GM18520 (cell line): ENCODE results near the gene RPL10.
"Not testable (repeated sequence)": the region's sequence is repeated elsewhere in the genome, so short reads cannot be mapped to it uniquely, and the experiment has no call there.

Source experiments
- ATAC-seq: cut with Tn5 transposase; IDR thresholded peaks from one replicate; pipeline ENCODE4 v1.9.1; 2021; ENCODE audit not compliant: unreplicated experiment

RPL10 gene

DNA sequence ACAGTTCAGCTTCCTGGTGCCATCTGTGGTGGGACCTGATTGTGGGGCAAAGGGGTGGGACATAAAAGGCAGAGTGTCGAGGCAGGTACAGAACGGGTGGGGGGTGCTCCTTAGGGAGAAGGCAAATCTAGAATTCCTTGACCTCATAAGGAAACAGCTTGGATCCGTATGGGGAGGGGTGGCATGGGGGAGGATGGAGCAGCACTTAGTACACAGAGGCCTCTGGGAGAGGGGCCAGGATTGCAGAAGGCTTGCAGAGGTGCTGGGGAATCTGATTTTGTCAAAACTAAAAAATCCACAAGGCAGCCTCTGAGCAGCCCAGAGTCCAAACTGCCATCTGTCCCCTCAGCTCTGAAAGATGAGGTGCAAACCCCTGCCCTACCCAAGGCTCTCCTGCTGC lies 21.4 kb upstream of the RPL10 start:
- ATAC-seq: no peak

DNA sequence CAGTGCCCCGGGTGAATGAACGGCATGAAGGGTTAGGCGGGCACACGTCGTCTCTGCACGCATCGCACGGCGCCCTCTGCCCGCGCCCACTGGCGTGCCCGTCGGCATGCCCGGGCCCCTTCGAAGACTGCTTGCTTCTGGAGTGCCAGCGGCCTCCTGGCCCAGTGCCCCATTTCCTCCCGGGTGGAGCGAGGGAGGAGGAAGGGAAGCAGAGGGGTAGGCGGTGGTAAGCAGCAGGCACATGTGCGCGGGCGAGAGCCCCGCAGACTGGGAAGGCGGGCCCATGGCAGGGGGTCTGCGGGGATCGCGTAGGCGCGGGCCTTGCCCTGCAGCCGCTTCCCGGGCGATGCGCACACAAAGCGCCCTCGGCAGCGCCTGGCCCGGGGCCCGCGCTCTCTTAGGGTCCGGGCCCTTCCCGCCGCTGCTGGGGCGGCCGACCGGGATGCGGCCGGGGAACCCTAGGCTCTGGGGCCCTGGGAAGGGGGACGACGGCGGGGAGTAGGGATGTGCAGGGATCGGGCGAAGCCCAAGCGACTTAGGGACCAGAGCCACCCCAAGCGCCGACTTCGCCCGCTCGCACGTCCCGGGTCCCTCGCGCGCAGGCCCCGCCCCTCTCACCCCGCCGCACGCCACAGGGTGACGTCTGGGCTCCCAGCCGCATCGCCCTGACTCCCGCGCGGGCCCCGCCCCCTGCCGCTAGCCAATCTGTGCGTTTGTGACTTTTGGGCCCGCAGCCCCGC lies 19.9 kb upstream of the RPL10 start:
- ATAC-seq: no peak

DNA sequence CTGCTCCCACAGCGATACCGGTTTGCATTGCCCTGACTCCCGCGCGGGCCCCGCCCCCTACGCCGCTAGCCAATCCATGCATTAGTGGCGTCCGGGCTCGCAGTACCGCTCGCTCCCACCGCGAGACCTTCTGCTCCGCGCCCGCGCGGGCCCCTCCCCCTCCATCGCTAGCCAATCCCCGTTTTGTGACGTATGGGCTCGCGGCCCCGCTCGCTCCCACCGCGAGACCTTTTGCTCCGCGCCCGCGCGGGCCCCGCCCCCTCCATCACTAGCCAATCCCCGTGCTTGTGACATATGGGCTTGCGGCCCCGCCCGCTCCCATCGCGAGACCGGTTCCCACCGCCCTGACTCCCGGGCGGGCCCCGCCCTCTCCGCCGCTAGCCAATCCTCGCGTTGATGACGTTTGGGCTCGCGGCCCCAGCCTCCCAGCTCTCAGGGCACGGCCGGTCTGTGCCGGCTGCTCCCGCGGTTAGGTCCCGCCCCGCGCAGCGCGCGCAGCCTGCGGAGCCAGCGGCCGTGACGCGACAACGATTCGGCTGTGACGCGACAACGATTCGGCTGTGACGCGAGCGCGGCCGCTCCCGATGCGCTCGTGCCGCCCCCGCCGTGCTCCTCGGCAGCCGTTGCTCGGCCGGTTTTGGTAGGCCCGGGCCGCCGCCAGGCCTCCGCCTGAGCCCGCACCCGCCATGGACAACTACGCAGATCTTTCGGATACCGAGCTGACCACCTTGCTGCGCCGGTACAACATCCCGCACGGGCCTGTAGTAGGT lies 19.2 kb upstream of the RPL10 start, which contains the start of gene EMD:
Gene EMD (plus strand): TSS at position 497 of the 770 bp plus-strand sequence. CDS start 190 bp downstream, at position 687.
- peak; percentile 67 for ATAC-seq

DNA sequence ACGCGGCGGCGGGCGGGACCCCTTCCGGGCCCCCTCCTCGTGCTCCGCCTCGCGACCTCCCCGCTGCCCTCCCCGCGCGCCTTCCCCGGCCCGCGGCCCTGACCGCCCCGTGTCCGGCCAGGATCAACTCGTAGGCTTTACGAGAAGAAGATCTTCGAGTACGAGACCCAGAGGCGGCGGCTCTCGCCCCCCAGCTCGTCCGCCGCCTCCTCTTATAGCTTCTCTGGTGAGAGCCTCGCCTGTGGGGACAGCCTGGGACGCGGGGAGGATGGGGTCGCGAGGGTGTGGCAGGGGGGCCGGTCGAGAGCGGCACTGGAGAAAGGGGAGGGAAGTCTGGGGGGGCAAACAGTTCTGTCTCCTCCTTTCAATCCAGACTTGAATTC lies 18.6 kb upstream of the RPL10 start:
- no peak for ATAC-seq

DNA sequence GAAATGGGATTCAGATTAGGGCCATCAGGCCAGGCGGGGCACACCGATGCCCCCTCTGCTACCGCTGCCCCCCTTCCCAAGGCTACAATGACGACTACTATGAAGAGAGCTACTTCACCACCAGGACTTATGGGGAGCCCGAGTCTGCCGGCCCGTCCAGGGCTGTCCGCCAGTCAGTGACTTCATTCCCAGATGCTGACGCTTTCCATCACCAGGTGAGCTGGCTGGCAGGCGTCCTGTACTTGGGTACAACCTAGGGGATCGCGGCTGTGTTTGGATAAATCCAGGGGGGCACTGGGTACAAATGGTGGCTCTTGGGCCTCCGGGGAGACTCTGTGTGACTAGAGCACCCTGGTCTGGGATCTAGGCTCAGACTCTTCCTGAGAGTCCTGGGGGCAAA lies 18.0 kb upstream of the RPL10 start:
- no peak for ATAC-seq

DNA sequence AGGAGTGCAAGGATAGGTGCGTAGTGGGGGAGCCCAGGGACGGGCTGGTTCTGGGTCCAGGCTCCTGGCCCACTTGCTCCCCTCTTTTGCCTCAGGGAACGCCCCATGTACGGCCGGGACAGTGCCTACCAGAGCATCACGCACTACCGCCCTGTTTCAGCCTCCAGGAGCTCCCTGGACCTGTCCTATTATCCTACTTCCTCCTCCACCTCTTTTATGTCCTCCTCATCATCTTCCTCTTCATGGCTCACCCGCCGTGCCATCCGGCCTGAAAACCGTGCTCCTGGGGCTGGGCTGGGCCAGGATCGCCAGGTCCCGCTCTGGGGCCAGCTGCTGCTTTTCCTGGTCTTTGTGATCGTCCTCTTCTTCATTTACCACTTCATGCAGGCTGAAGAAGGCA lies 17.4 kb upstream of the RPL10 start:
- ATAC-seq: no peak

DNA sequence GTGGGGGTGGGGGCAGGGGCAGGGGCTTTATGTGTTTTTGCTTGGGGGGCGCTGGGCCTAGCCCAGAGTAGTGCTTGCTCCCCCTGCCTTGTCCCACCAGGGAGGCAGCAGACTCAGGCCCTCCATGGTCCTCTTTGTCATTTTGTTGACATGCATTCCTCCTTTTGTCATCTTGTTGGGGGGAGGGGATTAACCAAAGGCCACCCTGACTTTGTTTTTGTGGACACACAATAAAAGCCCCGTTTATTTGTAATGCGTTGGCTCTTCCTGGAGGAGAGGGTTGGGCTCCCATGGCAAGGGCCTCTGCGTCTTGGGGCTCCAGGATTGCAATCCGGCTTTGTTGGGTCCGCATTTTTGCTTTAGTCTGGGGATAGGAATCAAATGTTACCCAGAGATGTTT lies 16.9 kb upstream of the RPL10 start:
- ATAC-seq: no peak

DNA sequence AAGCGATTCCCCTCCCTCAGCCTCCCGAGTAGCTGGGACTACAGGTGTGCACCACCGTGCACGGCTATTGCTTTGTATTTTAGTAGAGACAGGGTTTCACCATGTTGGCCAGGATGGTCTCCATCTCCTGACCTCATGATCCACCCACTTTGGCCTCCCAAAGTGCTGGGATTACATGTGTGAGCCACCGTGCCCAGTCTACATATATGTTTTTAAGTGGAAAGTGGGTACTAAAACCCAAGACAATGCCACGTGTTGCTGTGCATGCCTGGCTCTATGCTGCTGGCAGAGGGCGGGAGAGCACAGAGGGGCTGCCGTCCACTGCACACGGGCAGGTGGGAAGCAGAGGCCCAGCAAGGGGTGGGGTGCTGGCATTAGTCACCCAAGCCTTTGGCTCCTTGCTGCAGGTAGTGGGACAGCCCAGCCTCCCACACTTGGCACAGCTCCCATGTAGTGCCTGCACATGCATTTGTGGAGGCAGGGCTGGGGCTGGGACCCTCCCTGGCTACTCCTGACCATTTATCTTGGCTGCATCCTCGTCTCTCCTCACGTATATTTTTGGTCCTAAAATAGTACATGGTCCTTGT lies 15.6 kb upstream of the RPL10 start:
- no peak for ATAC-seq

DNA sequence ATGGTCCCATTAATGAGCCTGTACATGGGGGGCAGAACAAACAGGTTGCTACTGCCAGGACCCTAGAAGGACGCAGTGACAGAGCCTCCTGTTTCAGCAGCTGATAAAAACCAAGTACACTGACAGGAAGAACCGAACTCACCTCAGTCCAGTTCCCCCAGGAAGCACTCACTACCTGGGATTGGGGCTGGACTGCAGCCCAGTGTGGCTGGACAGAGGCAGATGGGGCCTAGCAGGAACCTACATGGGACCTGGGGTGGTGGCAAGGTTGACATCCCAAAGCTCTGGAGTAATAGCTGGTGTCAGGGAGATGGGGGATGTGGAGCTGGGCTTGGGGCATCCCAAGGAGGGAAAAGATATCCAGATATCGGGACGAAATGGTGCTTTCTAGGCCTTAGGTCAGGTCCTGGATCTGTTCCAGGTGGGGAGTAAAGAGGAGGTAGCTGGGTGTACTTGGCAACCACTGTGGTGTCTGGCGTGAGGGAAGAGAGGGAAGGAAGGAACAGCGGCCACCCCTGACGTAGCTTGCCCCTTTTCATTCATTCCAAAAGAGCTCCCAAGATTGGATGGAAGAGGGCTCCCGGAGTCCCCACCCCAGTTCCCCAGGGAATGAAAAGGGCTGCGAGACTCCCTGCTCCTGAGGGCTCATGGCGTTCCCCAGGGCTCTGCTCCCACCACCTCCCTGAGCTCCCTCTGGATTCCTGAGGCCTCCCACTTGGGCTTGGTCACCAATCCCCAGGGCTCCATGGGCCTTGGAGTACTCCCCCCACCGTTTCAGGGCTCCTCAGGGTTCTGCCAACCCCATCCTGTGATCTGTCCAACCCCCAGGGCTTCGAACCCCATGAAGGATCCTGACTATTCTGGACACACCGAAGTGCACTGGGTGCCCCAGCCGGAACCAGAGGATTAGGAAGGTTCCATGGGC lies 14.6 kb upstream of the RPL10 start:
- ATAC-seq: no peak

DNA sequence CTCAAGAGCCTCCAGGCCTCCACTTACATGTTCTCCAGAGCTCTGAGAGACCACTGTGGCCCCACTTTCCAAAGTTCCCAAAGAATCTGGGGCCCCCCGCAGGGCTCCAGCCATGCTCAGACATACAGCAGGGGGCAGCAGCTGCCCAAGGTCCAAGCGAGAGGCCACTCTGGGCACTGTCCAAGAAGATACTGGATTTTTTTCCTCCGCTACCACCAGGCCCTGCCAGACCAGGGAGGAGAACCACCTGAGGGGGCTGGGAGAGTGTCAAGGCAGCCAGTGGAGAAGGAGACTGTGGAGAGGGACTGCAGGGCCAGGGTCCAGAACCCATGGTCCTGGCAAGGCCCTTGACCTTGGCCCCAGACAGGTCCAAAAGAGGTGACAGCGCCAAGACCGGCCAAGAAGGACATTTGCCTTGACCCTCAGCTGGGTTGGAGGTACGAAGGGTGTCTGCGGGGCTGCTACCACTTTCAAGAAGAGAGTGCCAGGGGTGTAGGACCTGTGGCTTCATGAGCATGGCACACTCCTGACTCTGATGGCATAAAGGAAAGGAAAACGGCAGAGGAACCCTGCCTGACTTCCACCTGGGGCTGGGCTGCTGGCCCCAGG lies 13.8 kb upstream of the RPL10 start:
- ATAC-seq: no peak

DNA sequence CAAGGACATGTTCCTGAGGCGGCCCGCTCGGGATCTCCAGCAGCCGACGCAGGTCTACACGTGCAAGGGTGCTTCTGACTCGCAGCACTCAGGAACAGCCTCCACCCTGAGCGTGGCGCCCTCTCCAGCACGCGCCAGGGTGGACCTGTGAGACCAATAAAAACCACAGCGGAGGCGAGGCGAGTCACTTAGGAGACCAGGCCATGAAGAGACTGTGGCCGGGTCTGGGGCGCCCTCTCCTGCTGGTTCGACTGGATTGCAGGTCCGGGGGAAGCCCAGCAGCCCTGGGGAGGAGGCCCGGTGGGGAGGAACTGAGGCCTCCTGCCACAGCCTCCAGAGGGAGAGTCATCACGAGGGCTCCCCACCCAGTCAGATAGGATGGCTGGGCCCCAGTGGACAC lies 10.1 kb upstream of the RPL10 start:
- ATAC-seq: not testable (repeated sequence)

DNA sequence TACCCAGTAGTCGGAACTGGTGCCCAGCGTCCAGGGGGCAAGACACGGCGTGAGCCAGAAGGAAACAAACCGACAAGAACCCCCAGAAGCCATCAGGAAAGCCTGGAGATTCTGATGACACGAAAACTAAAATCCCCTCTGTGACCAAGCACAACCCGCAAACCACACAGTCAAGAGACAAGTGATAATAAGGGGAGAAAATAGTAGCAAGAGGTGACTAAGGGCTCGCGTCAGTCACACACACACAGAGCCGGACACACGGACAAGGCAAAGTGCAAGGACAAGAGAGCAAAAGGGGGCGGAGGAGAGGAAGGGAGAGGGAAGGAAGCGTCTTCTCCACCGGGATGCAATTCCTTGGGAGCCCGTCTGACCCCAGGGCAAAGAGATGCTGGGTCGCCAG lies 9.5 kb upstream of the RPL10 start:
- not testable (repeated sequence) for ATAC-seq

DNA sequence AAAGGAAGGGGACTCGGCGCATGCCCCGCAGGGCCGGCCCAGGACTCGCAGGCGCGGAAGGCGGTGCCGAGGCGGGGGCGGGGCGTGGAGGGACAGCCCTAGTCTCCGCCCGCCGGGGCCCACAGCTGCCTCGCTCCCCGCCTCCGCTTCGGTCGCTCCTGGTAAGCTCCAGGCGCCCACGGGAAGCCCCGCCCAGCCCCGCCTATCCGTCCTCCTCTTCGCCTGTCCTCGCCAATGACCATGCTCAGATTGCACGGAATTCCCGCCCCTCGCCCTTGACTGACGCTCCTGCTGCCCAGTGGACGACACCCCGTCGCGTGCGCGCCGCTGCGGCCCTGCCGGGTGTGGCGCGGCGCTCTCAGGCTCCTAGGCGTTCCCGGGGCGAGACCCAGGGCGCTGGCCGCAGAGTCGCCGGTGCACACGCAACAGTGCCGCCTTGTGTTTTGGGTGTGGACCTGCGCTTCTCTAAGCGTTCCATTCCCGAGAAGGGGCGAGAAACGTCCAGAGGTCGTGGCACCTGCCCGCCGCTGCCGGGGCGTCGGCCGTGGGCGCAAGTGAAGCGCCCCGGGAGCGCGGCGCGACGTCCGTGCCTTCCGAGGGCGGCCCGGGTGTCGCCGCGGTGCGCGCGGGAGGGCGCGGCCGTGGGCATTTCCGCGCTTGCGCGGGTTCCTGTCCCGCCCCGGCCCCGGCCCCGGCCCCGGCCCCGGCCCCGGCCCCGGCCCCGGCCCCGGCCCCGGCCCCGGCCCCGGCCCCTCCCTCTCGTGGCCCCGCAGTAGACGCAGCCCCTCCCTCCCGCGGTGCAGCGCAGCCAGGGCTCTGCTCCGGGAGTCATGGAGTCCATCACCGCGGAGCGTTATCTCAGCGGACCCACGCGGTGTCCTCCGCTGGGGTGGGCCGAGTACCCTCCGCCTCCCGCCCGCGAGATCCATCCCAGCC lies 8.1 kb upstream of the RPL10 start:
- peak; percentile 61 for ATAC-seq

DNA sequence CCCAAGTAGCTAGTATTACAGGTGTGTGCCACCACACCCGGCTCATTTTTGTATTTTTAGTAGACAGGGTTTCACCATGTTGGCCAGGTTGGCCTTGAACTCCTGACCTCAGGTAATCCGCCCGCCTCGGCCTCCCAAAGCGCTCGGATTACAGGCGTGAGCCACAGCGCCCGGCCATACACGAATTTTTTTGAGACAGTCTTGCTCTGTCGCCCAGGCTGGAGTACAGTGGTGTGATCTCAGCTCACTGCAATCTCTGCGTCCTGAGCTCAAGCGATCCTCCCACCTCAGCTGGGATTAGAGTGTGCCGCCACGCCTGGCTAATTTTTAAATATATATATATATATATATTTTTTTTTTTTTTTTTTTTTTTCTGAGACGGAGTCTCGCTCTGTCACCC lies 1.8 kb upstream of the RPL10 start:
- not testable (repeated sequence) for ATAC-seq

DNA sequence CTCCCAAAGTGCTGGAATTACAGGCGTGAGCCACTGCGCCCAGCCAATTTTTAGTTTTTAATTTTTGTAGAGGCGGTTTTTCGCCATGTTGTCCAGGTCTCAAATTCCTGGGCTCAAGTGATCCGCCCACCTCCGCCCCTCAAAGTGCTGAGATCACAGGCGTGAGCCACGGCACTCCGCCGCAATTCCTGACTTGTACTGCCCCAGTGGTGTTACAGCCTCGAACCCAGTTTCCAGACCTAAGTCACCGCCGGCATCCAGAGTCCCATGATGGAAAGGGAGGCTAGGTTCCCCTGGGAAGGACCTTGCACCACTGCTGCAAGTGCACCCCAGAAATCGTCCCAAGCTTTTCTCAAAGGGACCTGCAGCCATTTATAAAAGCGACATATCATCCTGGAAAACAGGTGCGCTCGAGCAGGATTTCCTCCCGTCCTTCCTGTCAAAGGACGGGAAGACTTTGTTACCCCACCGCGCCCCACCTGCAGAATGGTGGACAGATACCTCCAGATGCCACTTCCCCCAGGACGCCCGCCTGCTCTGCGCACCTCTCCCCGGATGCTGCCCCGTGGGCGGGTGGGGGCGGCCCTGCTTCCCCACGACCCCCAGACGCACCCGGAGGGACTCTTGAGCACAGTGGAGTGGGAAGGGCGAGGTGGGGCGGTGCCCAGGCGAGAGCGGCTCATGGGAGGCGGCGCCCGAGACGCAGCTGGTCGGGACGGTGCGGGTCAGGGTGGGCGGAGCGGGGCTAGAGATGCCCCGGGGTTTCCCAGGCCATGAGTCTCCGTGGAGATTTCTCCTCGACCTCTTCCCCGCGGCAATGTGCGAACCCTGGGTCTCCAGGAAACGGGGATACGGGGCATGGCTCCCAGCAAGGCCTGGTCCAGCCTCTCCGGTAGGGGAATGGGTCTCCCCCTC lies 947 bp upstream of the RPL10 start:
- peak; percentile 29 for ATAC-seq

DNA sequence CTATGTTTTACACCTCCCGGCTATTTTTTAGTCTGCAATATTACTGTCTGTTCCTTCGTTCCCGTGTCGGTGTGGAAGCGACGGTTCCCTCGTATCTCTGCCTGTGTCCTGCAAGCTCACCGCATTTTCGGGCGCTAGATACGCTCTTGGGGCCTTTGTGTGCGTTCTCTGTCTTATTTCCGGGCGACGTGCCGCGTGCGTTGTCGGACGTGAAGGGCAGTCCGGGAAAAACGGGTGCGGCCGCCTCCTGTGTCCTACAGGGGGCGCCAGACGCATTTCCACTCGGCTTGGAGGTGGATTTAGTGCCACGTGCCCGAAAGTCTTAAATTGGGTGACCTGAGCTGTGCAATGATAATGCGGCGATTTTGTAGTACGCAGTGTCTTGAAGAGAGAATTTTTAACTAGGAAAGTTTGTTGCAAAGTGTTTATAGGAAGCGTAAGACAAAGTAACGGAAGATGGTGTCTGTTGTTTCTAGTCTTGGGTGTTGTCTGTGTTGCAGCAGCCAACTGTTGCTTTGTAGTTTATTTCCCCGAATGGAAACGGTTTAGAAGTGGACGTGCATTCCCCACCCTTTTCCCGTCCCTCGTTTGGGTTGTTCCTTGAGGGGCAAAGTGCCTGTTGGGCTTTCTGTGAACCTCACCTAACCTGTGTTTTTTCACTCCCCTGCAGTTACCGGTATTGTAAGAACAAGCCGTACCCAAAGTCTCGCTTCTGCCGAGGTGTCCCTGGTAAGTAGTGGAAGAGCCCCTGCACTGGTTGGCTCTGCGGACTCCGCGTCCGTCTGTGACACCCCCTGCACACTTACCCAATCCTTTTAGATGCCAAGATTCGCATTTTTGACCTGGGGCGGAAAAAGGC lies 720 bp downstream of the RPL10 start:
- no peak for ATAC-seq

DNA sequence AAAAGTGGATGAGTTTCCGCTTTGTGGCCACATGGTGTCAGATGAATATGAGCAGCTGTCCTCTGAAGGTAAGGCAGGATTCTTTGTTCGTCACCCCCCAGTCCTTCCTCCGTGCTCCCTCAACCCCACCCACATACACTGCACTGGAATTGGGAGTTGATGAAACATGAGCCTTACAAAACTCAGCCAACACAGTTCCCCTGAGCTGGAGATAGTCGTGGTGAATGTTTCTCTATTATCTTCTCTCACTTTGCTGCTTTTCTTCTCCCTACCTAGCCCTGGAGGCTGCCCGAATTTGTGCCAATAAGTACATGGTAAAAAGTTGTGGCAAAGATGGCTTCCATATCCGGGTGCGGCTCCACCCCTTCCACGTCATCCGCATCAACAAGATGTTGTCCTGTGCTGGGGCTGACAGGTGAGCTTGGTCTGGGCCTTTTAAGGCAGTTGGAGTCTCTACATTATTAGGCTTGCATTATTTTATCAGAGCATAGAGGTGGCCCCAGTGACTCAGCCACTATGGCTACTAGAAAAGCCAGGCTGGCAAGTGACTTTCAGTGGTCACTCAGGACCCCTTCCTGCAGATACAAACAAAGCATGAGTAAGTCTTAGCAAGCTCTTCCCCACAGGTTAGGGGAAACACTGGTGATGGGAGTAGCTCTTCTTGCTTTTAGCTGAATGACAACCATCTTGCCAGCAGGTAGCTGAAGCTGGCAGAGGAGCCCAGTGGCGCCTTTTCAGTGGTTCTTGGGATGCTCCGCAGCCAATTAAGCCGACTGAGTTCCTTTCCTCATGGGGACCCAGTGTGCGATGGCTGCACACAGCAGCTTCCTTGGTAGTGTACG lies 1.6 kb downstream of the RPL10 start:
- no peak for ATAC-seq
